Right renal pelvis (tissue), 4 donors: ENCODE results near the gene TLR8. TPM values are rescaled to one million over a fixed set of nuclear protein-coding genes. Genes with fewer than 3 reads are reported as not detected.
A peak's percentile ranks its signal among the peaks of the same experiment; 100 is the strongest.
"Not testable (repeated sequence)": the region's sequence is repeated elsewhere in the genome, so short reads cannot be mapped to it uniquely, and the experiment has no call there.

Experiments
- DNase-seq, 4 donors: peaks; one replicate each; pipeline ENCODE4 v3.0.0-alpha.2; 2013; ENCODE audit warnings: low read depth in 4 of 4, low spot score in 3 of 4, missing footprints in 1 of 4
- polyA plus RNA-seq, 4 donors: library from polyadenylated mRNA; unstranded; fragments of 120-200 nt; gene quantifications; one replicate each; pipeline ENCODE4 v1.2.1, GENCODE V29; 2013; ENCODE audit not compliant: insufficient read length in 4 of 4

The TLR8 gene
- polyA plus RNA-seq, 4 donors, result 0.17 to 0.30 (median 0.20) TPM

- DNase-seq, result no peak
Observed at GRCh38 chrX:12895866-12896265, 10.6 kb upstream of the TLR8 start.

DNA sequence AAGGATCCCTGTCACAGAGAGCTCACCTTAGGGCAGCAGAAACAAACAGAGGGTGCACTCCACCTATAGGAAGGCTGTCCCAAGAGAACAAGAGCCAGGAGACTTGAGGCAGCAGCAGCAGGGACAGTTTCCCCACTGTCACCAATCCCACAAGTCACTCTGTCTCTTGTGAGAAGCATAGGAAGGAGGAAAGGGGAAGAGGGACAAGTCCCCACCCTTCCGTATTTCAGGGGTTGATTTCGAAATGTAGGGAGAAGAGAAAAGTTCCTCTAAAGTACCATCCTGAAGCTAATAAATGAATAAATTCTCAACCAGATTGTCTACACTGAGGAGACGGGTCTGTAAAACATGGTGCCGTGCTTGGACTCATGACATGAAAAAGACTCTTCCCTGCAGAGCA lies 9.5 kb upstream of the TLR8 start:
- DNase-seq, result no peak

DNA sequence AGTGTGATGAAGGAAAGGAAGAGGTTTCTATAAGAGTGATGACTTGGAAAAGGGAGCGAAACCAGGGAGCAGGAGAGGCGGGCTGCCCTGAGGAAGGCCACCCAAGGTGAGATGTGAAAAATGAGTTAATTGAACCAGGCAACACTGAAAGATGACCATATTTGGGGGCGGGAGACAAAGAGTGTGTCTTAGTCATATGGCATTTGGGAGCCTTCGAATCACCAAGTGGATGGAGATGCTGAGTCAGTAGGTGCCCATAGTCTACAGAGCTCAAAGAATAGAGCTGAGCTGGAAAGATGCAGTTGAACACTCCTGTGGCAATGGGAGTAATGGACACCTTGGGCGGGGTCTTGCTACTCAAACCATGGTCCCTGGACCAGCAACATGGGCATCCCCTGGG lies 8.3 kb upstream of the TLR8 start:
- DNase-seq, result no peak

- DNase-seq, result no peak
Observed at GRCh38 chrX:12899506-12899905, 6.9 kb upstream of the TLR8 start.

GRCh38 chrX:12901486-12901885 lies 4.9 kb upstream of the TLR8 start:
- peak in 2 of 4 donors; percentile 5 to 7 for DNase-seq

GRCh38 chrX:12903646-12904045 lies 2.8 kb upstream of the TLR8 start:
- DNase-seq, result no peak

GRCh38 chrX:12910423-12911121 lies 4.2 kb downstream of the TLR8 start:
- no peak for DNase-seq

GRCh38 chrX:12911122-12911470 lies 4.7 kb downstream of the TLR8 start:
- no peak for DNase-seq

- no peak for DNase-seq
Observed at GRCh38 chrX:12912791-12913482, 6.5 kb downstream of the TLR8 start.

- DNase-seq, result no peak
Observed at GRCh38 chrX:12917753-12918152, 11.3 kb downstream of the TLR8 start.

- DNase-seq, result no peak
Observed at GRCh38 chrX:12919051-12919450, 12.6 kb downstream of the TLR8 start.

DNA sequence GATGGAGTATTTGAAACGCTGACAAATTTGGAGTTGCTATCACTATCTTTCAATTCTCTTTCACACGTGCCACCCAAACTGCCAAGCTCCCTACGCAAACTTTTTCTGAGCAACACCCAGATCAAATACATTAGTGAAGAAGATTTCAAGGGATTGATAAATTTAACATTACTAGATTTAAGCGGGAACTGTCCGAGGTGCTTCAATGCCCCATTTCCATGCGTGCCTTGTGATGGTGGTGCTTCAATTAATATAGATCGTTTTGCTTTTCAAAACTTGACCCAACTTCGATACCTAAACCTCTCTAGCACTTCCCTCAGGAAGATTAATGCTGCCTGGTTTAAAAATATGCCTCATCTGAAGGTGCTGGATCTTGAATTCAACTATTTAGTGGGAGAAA lies 13.2 kb downstream of the TLR8 start:
- no peak for DNase-seq

GRCh38 chrX:12920990-12921389 lies 14.6 kb downstream of the TLR8 start:
- no peak for DNase-seq

DNA sequence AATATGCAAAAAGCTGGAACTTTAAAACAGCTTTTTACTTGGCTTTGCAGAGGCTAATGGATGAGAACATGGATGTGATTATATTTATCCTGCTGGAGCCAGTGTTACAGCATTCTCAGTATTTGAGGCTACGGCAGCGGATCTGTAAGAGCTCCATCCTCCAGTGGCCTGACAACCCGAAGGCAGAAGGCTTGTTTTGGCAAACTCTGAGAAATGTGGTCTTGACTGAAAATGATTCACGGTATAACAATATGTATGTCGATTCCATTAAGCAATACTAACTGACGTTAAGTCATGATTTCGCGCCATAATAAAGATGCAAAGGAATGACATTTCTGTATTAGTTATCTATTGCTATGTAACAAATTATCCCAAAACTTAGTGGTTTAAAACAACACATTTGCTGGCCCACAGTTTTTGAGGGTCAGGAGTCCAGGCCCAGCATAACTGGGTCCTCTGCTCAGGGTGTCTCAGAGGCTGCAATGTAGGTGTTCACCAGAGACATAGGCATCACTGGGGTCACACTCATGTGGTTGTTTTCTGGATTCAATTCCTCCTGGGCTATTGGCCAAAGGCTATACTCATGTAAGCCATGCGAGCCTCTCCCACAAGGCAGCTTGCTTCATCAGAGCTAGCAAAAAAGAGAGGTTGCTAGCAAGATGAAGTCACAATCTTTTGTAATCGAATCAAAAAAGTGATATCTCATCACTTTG lies 15.6 kb downstream of the TLR8 start:
- DNase-seq, result no peak

- DNase-seq, result no peak
Observed at GRCh38 chrX:12922599-12922919, 16.1 kb downstream of the TLR8 start.

DNA sequence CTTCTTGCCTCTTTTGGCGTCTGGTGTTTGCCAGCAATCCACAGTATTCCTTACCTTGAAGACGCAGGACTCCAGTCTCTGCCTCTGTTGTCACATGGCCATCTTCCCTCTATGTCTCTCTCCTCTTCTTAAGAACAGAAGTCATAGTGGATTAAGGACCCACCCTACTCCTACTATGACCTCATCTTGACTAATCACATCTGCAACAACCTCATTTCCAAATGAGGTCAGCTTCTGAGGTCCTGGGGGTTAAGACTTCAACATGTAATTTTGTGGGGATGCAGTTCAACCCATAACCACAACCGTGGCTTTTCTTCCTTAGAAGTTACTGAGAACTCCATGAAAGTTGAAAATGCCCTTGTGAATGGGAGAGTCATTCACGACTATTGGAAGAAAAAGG lies 23.3 kb downstream of the TLR8 start:
- DNase-seq, result no peak

DNA sequence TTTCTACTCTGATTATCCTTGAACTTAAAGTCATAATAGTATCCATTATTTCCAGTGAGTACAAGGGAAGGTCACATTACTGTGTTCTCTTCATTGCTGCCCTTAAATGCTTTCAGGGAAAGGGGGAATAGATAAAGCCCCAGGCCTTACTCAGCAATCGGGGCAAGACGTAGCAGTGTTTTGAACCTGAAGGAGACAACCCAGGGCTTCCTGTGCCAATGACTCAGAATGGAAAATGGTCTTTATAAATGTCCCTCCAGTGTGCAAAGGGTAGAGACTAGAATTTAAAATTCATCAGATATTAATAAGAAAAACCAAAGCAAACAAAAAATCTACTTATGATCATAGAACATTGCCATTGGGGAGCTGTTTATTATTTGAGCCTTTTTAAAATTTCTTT lies 23.7 kb downstream of the TLR8 start:
- no peak for DNase-seq

DNA sequence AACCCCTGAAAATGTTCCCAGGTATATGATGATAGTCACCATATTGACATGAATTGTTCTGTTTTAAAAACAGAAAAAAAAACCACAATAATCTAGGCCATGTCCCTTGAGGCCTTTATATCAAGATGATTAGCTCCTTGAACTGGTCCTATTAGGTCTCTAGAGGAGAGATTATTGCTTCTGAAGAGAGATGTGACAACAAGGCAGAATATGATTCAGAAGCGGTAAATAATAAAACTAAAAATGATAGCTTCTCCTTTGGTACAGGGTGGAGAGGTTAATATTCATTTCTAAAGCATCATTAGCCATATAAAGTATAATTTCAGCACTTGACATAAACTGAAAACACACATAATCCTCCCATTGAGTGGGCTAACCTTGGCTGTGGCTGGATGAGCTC lies 25.8 kb downstream of the TLR8 start:
- no peak for DNase-seq

- DNase-seq, result no peak
Observed at GRCh38 chrX:12934850-12935249, 28.4 kb downstream of the TLR8 start.

- DNase-seq, result no peak
Observed at GRCh38 chrX:12936947-12937346, 30.5 kb downstream of the TLR8 start.

GRCh38 chrX:12940471-12940870 lies 34.1 kb downstream of the TLR8 start:
- not testable (repeated sequence) for DNase-seq

DNA sequence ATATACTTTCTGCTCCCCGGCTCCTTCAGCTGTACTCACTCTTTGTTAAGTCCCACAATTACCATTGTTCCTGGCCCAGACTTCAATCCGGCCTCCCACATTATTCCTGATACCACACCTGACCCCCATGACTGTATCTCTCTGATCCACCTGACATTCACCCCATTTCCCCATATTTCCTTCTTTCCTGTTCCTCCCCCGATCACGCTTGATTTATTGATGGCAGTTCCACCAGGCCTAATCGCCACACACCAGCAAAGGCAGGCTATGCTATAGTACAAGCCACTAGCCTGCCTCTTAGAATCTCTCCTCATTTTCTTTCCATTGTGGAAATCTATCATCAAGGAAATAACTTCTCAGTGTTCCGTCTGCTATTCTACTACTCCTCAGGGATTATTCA lies 37.2 kb downstream of the TLR8 start:
- not testable (repeated sequence) for DNase-seq
